ENCODE data around the gene PTMA.

DNA sequence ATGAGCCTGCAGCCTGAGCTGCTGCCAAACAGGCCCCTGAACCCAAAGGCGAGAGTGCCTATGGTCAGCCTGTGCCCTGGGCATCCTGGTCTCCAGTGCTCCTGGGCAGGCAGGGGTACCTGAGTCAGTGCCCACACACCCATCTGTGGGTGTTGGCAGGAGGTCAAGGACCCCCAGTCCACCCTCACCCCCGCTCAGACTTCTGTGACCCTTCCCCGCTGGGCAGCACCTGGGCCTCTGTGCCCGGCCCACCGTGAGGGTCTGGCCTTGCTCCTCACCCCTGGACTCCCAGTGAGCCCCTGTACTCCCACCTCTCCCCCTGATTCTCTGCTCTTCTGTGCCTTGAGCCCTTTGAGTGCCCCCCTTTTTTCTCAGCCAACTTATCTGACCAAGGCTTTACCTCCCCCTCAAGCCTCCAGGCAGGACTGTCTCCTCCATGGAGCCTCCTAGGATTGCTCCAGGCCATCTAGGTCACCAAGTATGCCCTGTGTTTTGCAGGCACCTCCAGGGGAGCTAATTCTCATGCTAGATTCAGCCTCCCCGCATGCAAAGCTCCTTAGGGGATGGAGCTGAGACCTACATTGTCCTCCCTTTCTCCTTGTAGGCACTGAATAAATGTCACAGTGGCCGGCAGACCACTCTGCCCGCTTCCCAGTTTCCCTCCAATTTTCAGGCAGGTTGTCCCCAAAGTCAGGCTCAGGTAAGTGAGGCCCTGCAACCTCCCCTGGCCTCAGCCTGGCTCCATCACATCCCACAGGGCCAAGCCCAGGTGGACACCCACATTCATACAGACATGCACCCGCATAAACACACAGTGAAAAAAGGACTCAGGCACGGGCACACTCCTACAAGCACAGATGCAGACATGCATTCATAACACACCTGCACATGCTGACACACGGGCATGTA, 21.9 kb upstream of the PTMA start:
- TF ChIP-seq CTCF (conservative IDR thresholded peaks at IDR 0.05; ENCODE audit: low read depth, low read length) (no peak), EZH2 (IDR thresholded peaks at IDR 0.05; ENCODE audit: borderline replicate concordance, low read depth, low read length, poor library complexity, severe bottlenecking) (no peak)

Measured in A673 (cell line).